Uterus (tissue), 4 donors: ENCODE data around the gene INPP5J. TPM values are rescaled to one million over a fixed set of nuclear protein-coding genes. Genes with fewer than 3 reads are reported as not detected.
A peak's percentile ranks its signal among the peaks of the same experiment; 100 is the strongest.

Experiments
- DNase-seq, 2 donors: peaks; one replicate each; pipeline ENCODE4 v3.0.0-alpha.2; 2019 to 2020
- H3K27ac ChIP-seq, 2 donors: fragments of 200-600 bp; sonication (generic); 1 replicate in 1 of 2; 2 replicates in 1 of 2; pipeline ENCODE4 v1.5.1; 2016 to 2018
- H3K27me3 ChIP-seq, 2 donors: fragments of 200-600 bp; sonication (generic); one replicate each; pipeline ENCODE4 v1.5.1; 2018 to 2019; ENCODE audit warnings: control low read depth in 1 of 2
- H3K36me3 ChIP-seq, 2 donors: fragments of 200-600 bp; sonication (generic); one replicate each; pipeline ENCODE4 v1.5.1; 2019; ENCODE audit warnings: control low read depth in 1 of 2
- H3K4me1 ChIP-seq, 2 donors: fragments of 200-600 bp; sonication (generic); one replicate each; pipeline ENCODE4 v1.5.1; 2018 to 2019; ENCODE audit warnings: control low read depth in 1 of 2
- H3K4me3 ChIP-seq, 2 donors: fragments of 200-600 bp; sonication (generic); 1 replicate in 1 of 2; 2 replicates in 1 of 2; pipeline ENCODE4 v1.5.1; 2018 to 2019; ENCODE audit warnings: mild to moderate bottlenecking in 1 of 2
- H3K9me3 ChIP-seq, 2 donors: fragments of 200-600 bp; sonication (generic); one replicate each; pipeline ENCODE4 v1.5.1; 2019; ENCODE audit warnings: control low read depth in 1 of 2
- POLR2A ChIP-seq, 2 donors: fragments of 450-650 bp; IDR thresholded peaks; one replicate each; pipeline ENCODE4 v1.6.1; 2016; ENCODE audit warnings: antibody characterized with exemption in 2 of 2, mild to moderate bottlenecking in 1 of 2, moderate library complexity in 1 of 2
- intact Hi-C: fragments of 100-400 bp; cut with DNase I; formaldehyde crosslinking; loops from one replicate; pipeline ENCODE4 v1.15.1; 2023; ENCODE audit warnings: low total_unique reads
- total RNA-seq, 4 donors: library from RNA; depleted of rRNA in 3 of 4; stranded (reverse); fragments of >200 nt in 3 of 4; gene quantifications; one replicate each; pipeline versions ENCODE4 v1.1.0 to v1.2.4, GENCODE V29; 2014 to 2023
- TF ChIP-seq, protein P1 (sequence below), 4 experiments: fragments of 200-600 bp in 2 of 4; fragments of 450-650 bp in 2 of 4; sonication (generic) in 2 of 4; IDR thresholded peaks; one replicate each; pipeline ENCODE4 v1.5.1; 2016 to 2019; ENCODE audit warnings: antibody characterized with exemption in 4 of 4, mild to moderate bottlenecking in 2 of 4, moderate library complexity in 1 of 4
- donor health status: DM: yes; HTN: yes; CAD: no.

Gene INPP5J
- total RNA-seq, 4 donors from 2014 or later: 0.59 to 7.9 (median 3.0) TPM

DNA sequence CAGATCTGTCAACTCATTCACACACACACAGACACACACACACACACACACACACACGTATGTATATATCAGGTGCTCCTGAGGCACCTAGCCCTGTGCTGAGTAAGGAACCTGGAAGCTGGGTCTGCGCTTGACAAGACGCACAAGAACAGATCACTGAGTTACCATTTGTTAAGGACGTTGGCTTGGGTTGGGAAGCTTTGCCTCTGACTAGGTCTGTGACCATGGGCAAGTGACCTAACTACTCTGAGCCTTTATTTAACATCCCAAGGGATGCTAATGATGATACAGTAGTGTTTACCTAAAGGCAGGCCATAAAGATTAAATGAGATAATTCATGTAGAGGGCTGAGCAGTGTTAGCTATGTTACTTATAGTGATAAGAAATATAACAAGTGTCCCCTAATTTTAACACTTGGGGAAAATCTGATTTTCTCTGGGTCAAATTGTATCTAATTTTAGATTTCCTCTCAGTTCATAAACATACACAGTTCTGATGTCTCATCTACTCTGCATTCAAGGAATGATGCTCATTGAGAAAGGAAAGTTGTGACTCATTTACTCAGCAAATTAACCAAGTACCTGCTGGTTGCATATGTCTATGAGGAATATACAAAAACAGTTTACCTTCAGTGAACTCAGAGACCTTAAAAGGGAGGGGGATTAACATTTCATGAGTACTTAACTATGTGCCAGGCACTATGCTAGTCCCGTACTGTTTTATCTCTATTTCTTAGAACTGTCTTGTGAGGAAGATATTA lies 50.8 kb downstream of the INPP5J start:
- H3K4me3 ChIP-seq: no peak overlapping the region
- no peaks in the 10 kb centered on the region for H3K36me3 ChIP-seq
- TF ChIP-seq, protein P1, sequence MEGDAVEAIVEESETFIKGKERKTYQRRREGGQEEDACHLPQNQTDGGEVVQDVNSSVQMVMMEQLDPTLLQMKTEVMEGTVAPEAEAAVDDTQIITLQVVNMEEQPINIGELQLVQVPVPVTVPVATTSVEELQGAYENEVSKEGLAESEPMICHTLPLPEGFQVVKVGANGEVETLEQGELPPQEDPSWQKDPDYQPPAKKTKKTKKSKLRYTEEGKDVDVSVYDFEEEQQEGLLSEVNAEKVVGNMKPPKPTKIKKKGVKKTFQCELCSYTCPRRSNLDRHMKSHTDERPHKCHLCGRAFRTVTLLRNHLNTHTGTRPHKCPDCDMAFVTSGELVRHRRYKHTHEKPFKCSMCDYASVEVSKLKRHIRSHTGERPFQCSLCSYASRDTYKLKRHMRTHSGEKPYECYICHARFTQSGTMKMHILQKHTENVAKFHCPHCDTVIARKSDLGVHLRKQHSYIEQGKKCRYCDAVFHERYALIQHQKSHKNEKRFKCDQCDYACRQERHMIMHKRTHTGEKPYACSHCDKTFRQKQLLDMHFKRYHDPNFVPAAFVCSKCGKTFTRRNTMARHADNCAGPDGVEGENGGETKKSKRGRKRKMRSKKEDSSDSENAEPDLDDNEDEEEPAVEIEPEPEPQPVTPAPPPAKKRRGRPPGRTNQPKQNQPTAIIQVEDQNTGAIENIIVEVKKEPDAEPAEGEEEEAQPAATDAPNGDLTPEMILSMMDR (IDR thresholded peaks at IDR 0.05): no peak
- TF ChIP-seq POLR2A (IDR thresholded peaks at IDR 0.05): no peak
- intact Hi-C loops: no loop called here
- H3K9me3 ChIP-seq: no peaks in the 10 kb centered on the region
- peaks cover 0 to 9% of the 10 kb centered on the region in 2 donors for H3K4me1 ChIP-seq
- DNase-seq: no peak
- peak overlapping the region; percentile 39 to 57 for H3K27ac ChIP-seq
- no peaks in the 10 kb centered on the region for H3K27me3 ChIP-seq

DNA sequence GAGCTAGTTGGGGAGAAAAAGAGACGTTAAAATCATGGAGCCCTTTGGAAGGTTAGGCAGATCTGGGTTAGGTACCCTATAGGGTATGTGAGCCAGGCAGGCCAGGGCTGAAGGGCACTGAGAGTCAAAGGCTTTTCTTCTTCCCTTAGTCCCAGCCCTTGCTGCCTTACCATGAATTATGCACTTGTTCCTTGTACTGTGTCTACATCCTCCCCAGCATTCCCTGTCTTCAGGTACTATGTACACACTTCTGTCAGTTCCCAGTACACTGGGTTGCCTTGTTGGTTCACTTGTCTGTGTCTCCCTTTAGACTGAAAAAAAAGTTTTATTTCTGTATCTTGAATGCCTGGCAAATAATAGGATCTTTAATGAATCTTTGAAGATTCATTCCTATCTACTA lies 54.2 kb downstream of the INPP5J start:
- Histone ChIP-seq H3K27me3 (no peaks in the 10 kb centered on the region), H3K36me3 (no peaks in the 10 kb centered on the region), H3K9me3 (no peaks in the 10 kb centered on the region), H3K4me1 (peaks cover 0 to 9% of the 10 kb centered on the region in 2 donors), H3K27ac (no peak overlapping the region), H3K4me3 (no peak overlapping the region)
- no peak for DNase-seq
- no peak for TF ChIP-seq POLR2A (IDR thresholded peaks at IDR 0.05)
- TF ChIP-seq, protein P1 (IDR thresholded peaks at IDR 0.05): no peak
- intact Hi-C loops: no loop called here

DNA sequence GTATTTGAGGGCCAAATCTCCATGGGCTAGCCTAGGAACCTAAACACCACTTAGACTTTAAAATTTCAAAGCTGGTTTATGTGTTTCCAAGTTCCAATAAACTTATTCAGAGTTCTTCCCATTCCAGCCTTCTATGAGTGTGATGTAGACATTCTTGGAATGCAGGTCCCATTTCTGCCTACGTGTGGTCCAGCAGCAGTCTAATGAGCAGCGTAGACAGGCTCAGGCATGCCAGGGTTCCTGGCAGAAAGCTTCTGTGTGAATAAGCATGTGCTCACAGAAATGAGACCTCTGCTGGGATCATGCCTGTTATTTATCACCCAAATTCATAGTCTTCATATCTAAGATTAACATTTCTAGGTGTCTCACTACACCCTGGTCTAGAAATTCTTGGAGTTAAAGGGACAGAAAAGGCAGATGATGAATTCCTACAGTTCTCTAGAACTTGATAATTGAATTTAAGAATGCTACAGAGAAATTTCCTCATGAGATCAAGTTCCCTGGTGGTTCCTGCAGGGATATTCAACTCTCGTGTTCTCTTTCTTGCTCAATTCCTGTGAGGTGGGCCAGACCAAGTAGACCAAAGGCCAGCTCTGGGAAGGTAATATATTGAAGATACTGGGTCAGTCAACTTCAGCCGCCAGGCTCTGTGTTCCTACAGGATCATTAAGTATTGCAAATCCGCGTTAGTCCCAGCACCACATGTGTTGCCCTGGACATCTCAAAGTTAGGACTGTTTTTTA lies 54.8 kb downstream of the INPP5J start:
- Histone ChIP-seq H3K36me3 (no peaks in the 10 kb centered on the region), H3K4me3 (no peak overlapping the region), H3K27ac (no peak overlapping the region), H3K9me3 (no peaks in the 10 kb centered on the region), H3K4me1 (peaks cover 0 to 9% of the 10 kb centered on the region in 2 donors), H3K27me3 (no peaks in the 10 kb centered on the region)
- no peak for DNase-seq
- TF ChIP-seq POLR2A (IDR thresholded peaks at IDR 0.05): no peak
- TF ChIP-seq, protein P1 (IDR thresholded peaks at IDR 0.05): no peak
- intact Hi-C loops: no loop called here

DNA sequence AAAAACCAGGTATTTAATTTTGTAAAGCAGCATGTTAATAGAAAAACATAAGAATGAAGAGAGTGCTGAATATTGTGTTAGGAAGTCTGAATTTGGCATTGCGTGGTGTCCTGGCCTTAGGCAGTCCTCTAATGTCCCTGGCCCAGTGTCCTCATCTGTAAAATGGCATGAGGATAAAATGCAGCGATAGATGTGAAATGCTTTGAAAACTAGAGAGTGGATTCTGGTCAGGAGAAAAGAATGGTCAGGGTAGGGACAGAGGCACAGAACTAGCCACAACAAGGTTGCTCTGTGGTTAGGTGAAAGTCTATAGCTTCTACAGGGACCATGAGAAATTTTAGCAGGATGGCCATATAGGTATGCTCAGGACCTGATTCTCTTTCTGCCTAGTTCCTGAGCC lies 56.1 kb downstream of the INPP5J start:
- H3K4me3 ChIP-seq: no peak overlapping the region
- intact Hi-C loops: no loop called here
- TF ChIP-seq POLR2A (IDR thresholded peaks at IDR 0.05): no peak
- TF ChIP-seq, protein P1 (IDR thresholded peaks at IDR 0.05): no peak
- H3K27me3 ChIP-seq: no peaks in the 10 kb centered on the region
- no peaks in the 10 kb centered on the region for H3K9me3 ChIP-seq
- peaks cover 0 to 6% of the 10 kb centered on the region in 2 donors for H3K4me1 ChIP-seq
- H3K27ac ChIP-seq: no peak overlapping the region
- no peak for DNase-seq
- no peaks in the 10 kb centered on the region for H3K36me3 ChIP-seq

DNA sequence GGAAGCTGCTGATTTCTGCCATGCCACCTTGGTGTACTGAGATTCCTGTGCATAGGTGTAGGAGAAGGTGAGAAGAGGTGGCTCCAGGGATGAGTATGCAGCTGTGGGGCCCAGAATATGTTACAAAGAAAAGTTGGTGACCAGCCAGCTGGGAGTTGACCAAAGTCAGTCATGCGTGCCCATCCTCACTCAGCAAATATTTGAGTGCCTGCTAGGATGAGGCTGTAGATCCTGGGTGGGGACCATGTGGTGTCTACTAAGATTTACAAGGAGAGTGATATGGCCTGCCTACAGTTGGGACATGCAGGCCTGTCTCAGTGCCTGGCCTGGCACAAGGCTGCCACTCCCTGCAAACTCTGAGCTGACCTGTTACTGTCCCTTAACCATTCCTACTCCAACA lies 56.6 kb downstream of the INPP5J start:
- no peak for DNase-seq
- intact Hi-C loops: no loop called here

More for the DNA sequence above, 56.6 kb downstream of the INPP5J start:
- Histone ChIP-seq H3K4me1 (peaks cover 0 to 1% of the 10 kb centered on the region in 2 donors), H3K36me3 (no peaks in the 10 kb centered on the region), H3K27me3 (no peaks in the 10 kb centered on the region), H3K9me3 (no peaks in the 10 kb centered on the region), H3K27ac (no peak overlapping the region), H3K4me3 (no peak overlapping the region)
- TF ChIP-seq, protein P1 (IDR thresholded peaks at IDR 0.05): no peak
- TF ChIP-seq POLR2A (IDR thresholded peaks at IDR 0.05): no peak
